Loucy (cell line): Measurements from ENCODE around the gene FUT4.

Source experiments
- H2AFZ ChIP-seq: fragments of 200-600 bp; sonication (generic); 2 replicates; pipeline ENCODE4 v1.6.0; 2016; ENCODE audit warnings: antibody characterized with exemption, mild to moderate bottlenecking, low read length, moderate library complexity
- H3F3A ChIP-seq: fragments of 200-600 bp; 2 replicates; pipeline ENCODE4 v1.6.0; 2016; ENCODE audit warnings: antibody characterized with exemption, low read depth, mild to moderate bottlenecking
- H3K27me3 ChIP-seq: fragments of 200-600 bp; sonication (generic); 2 replicates; pipeline ENCODE4 v1.6.1; 2014; ENCODE audit warnings: low read length, mild to moderate bottlenecking; ENCODE audit not compliant: insufficient read depth, poor library complexity, severe bottlenecking
- H3K36me3 ChIP-seq: fragments of 200-600 bp; sonication (generic); 2 replicates; pipeline ENCODE4 v1.6.1; 2016; ENCODE audit warnings: low read length; ENCODE audit not compliant: insufficient read depth
- H3K4me1 ChIP-seq: fragments of 200-600 bp; sonication (generic); 2 replicates; pipeline ENCODE4 v1.5.1; 2014; ENCODE audit warnings: low read length, mild to moderate bottlenecking; ENCODE audit not compliant: insufficient read depth, poor library complexity, severe bottlenecking
- H3K4me2 ChIP-seq: fragments of 200-600 bp; sonication (generic); 2 replicates; pipeline ENCODE4 v1.6.0; 2014; ENCODE audit warnings: antibody characterized with exemption, low read length, low read depth, mild to moderate bottlenecking; ENCODE audit not compliant: poor library complexity, severe bottlenecking
- H3K4me3 ChIP-seq: fragments of 200-600 bp; sonication (generic); 2 replicates; pipeline ENCODE4 v1.5.1; 2014; ENCODE audit warnings: low read length, mild to moderate bottlenecking, mixed read lengths; ENCODE audit not compliant: poor library complexity, severe bottlenecking
- H3K79me2 ChIP-seq: fragments of 200-600 bp; sonication (generic); 2 replicates; pipeline ENCODE4 v1.6.1; 2014; ENCODE audit warnings: low read length; ENCODE audit not compliant: insufficient read depth
- H3K9ac ChIP-seq: fragments of 200-600 bp; sonication (generic); 2 replicates; pipeline ENCODE4 v1.6.0; 2014; ENCODE audit warnings: mild to moderate bottlenecking, low read depth, low read length, moderate library complexity; ENCODE audit not compliant: poor library complexity, severe bottlenecking
- H3K9me2 ChIP-seq: fragments of 200-600 bp; sonication (generic); replicated peaks from 2 replicates; pipeline ENCODE4 v1.6.1; 2016; ENCODE audit warnings: low read depth, low read length, mixed read lengths
- H3K9me3 ChIP-seq: fragments of 200-600 bp; sonication (generic); 2 replicates; pipeline ENCODE4 v1.6.1; 2014; ENCODE audit warnings: mild to moderate bottlenecking, antibody characterized with exemption, low read length, low read depth; ENCODE audit not compliant: insufficient read depth
- H4K20me1 ChIP-seq: fragments of 200-600 bp; sonication (generic); 2 replicates; pipeline ENCODE4 v1.6.0; 2014; ENCODE audit warnings: antibody characterized with exemption, low read length, mild to moderate bottlenecking; ENCODE audit not compliant: insufficient read depth, poor library complexity, severe bottlenecking
- CTCF ChIP-seq: fragments of 200-600 bp; sonication (generic); conservative IDR thresholded peaks from 2 replicates; pipeline ENCODE4 v1.5.1; 2014; ENCODE audit warnings: mild to moderate bottlenecking, antibody characterized with exemption, low read length
- EZH2phosphoT487 ChIP-seq: fragments of 200-600 bp; IDR thresholded peaks from 2 replicates; pipeline ENCODE4 v1.6.1; 2018; ENCODE audit warnings: antibody characterized with exemption, mild to moderate bottlenecking, moderate library complexity, borderline replicate concordance

FUT4 gene

GRCh38 chr11:94563176-94563847 lies 19.6 kb downstream of the FUT4 start:
- Histone ChIP-seq H3K9me2 (no peaks in the 10 kb centered on the region), H3K9me3 (no peaks in the 10 kb centered on the region), H3K4me3 (no peak overlapping the region), H3K27me3 (no peaks in the 10 kb centered on the region), H2AFZ (no peak overlapping the region), H3K9ac (no peak overlapping the region), H3F3A (no peaks in the 10 kb centered on the region), H3K4me1 (peaks cover 4% of the 10 kb centered on the region), H4K20me1 (no peaks in the 10 kb centered on the region), H3K4me2 (no peak overlapping the region), H3K36me3 (no peaks in the 10 kb centered on the region), H3K79me2 (no peaks in the 10 kb centered on the region)
- no peak for TF ChIP-seq EZH2phosphoT487

GRCh38 chr11:94563848-94564467 lies 20.2 kb downstream of the FUT4 start:
- no peak for TF ChIP-seq EZH2phosphoT487
- TF ChIP-seq CTCF, result no peak
- no peak overlapping the region for H3K9ac ChIP-seq

GRCh38 chr11:94567181-94567670 lies 23.5 kb downstream of the FUT4 start, which contains the start of gene PIWIL4:
Gene PIWIL4 (plus strand): TSS chr11:94567368. CDS start chr11:94567519, 151 bp downstream.
- H3K4me3 ChIP-seq, result no peak within 1 kb of the TSS
- H2AFZ ChIP-seq, result no peak within 1 kb of the TSS
- no peaks in the 10 kb centered on the region for H3K9me2 ChIP-seq
- H3K9ac ChIP-seq, result no peak within 1 kb of the TSS
- no peaks in the 10 kb centered on the region for H3F3A ChIP-seq
- H3K9me3 ChIP-seq, result no peaks in the 10 kb centered on the region
- H4K20me1 ChIP-seq, result no peaks in the 10 kb centered on the region
- TF ChIP-seq CTCF, result no peak
- TF ChIP-seq EZH2phosphoT487, result no peak
- no peak within 1 kb of the TSS for H3K4me2 ChIP-seq
- no peaks in the 10 kb centered on the region for H3K79me2 ChIP-seq
- H3K36me3 ChIP-seq, result no peaks in the 10 kb centered on the region
- no peaks in the 10 kb centered on the region for H3K27me3 ChIP-seq
- H3K4me1 ChIP-seq, result no peaks in the 10 kb centered on the region

More at GRCh38 chr11:94563848-94564467, 20.2 kb downstream of the FUT4 start:
- Histone ChIP-seq H3K27me3 (no peaks in the 10 kb centered on the region), H3K4me3 (no peak overlapping the region), H3K79me2 (no peaks in the 10 kb centered on the region), H4K20me1 (no peaks in the 10 kb centered on the region), H3K9me3 (no peaks in the 10 kb centered on the region), H3F3A (no peaks in the 10 kb centered on the region), H3K4me2 (no peak overlapping the region), H3K9me2 (no peaks in the 10 kb centered on the region), H3K4me1 (no peaks in the 10 kb centered on the region), H2AFZ (no peak overlapping the region), H3K36me3 (no peaks in the 10 kb centered on the region)
